Ishikawa (cell line): ENCODE measurements around the gene BIN1.

ENCODE experiments used
- CEBPB ChIP-seq: IDR thresholded peaks from 2 replicates; pipeline ENCODE4 v1.6.1; 2012
- CREB1 ChIP-seq: IDR thresholded peaks from 2 replicates; pipeline ENCODE4 v1.6.1; 2012; ENCODE audit warnings: low read depth
- EGR1 ChIP-seq: IDR thresholded peaks from 2 replicates; pipeline ENCODE4 v1.6.1; 2012
- EP300 ChIP-seq: IDR thresholded peaks from 2 replicates; pipeline ENCODE4 v1.6.1; 2012; ENCODE audit warnings: borderline replicate concordance
- FOXM1 ChIP-seq: IDR thresholded peaks from 2 replicates; pipeline ENCODE4 v1.6.1; 2012; ENCODE audit warnings: low read depth, borderline replicate concordance
- NFIC ChIP-seq: IDR thresholded peaks from 2 replicates; pipeline ENCODE4 v1.6.1; 2012
- RAD21 ChIP-seq: IDR thresholded peaks from 2 replicates; pipeline ENCODE4 v1.6.1; 2012; ENCODE audit warnings: low read depth
- REST ChIP-seq: IDR thresholded peaks from 2 replicates; pipeline ENCODE4 v1.6.1; 2012; ENCODE audit warnings: low read depth, mild to moderate bottlenecking
- TAF1 ChIP-seq: IDR thresholded peaks from 2 replicates; pipeline ENCODE4 v1.6.1; 2012; ENCODE audit warnings: low read depth, mild to moderate bottlenecking
- TCF12 ChIP-seq: IDR thresholded peaks from 2 replicates; pipeline ENCODE4 v1.6.1; 2012; ENCODE audit warnings: low read depth
- TEAD4 ChIP-seq: IDR thresholded peaks from 2 replicates; pipeline ENCODE4 v1.6.1; 2012
- YY1 ChIP-seq: IDR thresholded peaks from 2 replicates; pipeline ENCODE4 v1.6.1; 2012; ENCODE audit warnings: low read depth
- ZBTB7A ChIP-seq: IDR thresholded peaks from 2 replicates; pipeline ENCODE4 v1.6.1; 2012; ENCODE audit warnings: low read depth
- TF ChIP-seq, protein P1 (sequence below): IDR thresholded peaks from 2 replicates; pipeline ENCODE4 v1.6.1; 2012
- TF ChIP-seq, protein P2 (sequence below): IDR thresholded peaks from 2 replicates; pipeline ENCODE4 v1.6.1; 2012

The BIN1 gene

DNA sequence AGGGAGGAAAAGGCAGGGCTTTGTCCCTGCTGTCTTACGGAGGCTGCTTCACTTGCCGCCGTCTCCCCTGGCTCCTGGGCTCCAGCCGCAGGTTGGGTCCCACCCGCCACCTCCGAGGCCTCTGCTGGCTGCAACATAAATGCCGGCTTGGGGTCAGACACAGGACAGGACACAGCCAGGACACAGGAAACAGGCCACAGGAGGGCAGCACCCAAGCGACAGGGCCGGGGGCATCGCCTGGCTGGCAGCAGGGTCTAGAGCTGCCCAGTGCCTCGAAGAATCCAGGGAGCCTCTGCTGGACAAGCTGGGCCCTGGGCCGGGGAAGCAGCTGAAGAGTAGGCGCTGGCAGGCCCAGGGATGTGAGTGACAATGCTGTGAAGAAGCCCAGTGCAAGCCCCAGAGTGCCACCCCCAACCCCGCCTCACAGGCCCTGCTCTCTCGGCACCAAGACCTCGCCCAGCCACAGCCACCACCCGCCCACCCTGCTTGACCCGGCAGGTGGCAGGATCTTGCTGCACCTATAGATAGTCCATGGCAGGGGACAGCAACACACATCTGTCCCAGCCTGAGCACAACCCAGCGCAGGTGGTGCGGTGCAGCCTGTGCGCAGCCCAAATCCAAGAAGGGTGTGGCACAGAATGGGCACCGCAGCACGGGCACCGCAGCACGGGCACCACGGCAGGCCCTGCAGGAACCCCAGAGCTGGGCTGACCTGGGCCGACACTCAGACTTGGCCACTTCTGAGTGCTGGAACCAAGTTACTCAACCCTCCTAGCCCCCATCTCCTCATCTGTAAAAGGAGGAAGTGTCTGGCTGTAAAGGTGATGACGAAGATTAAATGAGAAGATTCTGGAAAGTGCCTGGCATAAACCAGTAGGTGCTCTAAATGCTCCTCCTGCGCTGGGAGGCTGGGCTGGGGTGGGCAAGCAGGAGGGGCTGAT is 55.6 kb downstream of the BIN1 start:
- TF ChIP-seq, protein P1, sequence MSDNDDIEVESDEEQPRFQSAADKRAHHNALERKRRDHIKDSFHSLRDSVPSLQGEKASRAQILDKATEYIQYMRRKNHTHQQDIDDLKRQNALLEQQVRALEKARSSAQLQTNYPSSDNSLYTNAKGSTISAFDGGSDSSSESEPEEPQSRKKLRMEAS, result no peak
- TF ChIP-seq TEAD4 (no peak), ZBTB7A (no peak), REST (no peak), EP300 (no peak), EGR1 (no peak), TCF12 (no peak), RAD21 (no peak), NFIC (no peak), YY1 (no peak), FOXM1 (no peak)

- TF ChIP-seq RAD21 (no peak), CEBPB (no peak), TCF12 (no peak)
- TF ChIP-seq, protein P1, result no peak
These were observed 56.2 kb downstream of the BIN1 start for GRCh38 chr2:127050803-127051115.

GRCh38 chr2:127049927-127050802 is 56.8 kb downstream of the BIN1 start:
- TF ChIP-seq NFIC (no peak), RAD21 (peak; percentile 74)

- TF ChIP-seq ZBTB7A (no peak), CREB1 (no peak), TAF1 (no peak), REST (no peak), RAD21 (no peak), NFIC (no peak), EP300 (no peak), EGR1 (no peak), FOXM1 (no peak), YY1 (no peak), TEAD4 (no peak), TCF12 (no peak)
- TF ChIP-seq, protein P2, sequence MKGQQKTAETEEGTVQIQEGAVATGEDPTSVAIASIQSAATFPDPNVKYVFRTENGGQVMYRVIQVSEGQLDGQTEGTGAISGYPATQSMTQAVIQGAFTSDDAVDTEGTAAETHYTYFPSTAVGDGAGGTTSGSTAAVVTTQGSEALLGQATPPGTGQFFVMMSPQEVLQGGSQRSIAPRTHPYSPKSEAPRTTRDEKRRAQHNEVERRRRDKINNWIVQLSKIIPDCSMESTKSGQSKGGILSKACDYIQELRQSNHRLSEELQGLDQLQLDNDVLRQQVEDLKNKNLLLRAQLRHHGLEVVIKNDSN, result no peak
- TF ChIP-seq, protein P1, result no peak
These were observed 57.7 kb downstream of the BIN1 start for GRCh38 chr2:127048969-127049897.

DNA sequence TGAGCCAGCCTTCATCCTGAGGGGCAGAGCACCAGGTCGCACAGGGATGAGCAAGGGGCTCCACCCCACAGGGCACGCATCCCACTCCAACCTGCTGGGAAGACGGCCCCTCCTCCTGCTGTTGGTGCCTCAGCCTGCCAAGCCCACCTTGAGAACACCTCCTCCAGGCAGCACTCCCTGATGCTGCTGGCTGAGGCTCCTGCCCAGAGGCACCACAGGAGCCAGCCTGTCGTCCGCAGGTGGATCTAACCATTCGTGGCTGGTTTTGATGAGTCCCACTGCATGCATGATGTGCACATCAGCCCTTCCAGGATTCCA is 58.4 kb downstream of the BIN1 start:
- TF ChIP-seq, protein P1, result no peak
- TF ChIP-seq, protein P2, result no peak
- TF ChIP-seq TAF1 (no peak), REST (no peak), ZBTB7A (no peak), EGR1 (no peak), CREB1 (no peak), YY1 (no peak), EP300 (no peak)
